Measurements from ENCODE around the gene FUOM. TPM values are rescaled to one million over a fixed set of nuclear protein-coding genes. Genes with fewer than 3 reads are reported as not detected.

Gene FUOM
- total and polyA plus RNA-seq, 3 donors from 2014 or later: 9.5 to 13.6 (median 12.8) TPM

DNA sequence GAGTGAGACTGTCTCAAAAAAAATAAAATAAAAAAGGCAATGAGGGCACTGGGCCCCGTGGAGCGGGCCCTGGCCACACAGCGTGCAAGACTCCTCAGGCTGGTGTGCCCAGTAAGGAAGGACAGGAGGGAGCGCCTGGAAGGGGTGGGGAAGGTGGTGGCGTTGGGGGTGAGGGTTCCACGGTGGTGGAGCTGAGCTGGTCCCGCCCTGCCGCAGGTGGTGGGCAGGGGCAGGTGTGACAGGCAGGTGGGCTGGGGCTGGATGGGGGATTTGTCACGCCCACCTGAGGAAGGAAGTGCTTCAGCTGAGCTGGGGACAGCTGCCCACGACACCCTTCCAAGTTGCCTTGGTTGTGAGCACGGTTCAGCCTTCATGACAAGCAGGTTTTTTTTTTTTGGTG, 11.4 kb downstream of the FUOM start:
- H3K27me3 ChIP-seq: no peaks in the 10 kb centered on the region
- no peaks in the 10 kb centered on the region for H3K36me3 ChIP-seq (ENCODE audit: low read depth, missing control alignments)
- H3K27ac ChIP-seq: no peak overlapping the region
- DNase-seq: no peak
- H3K4me1 ChIP-seq: no peaks in the 10 kb centered on the region
- intact Hi-C loops (cut with DNase I; ENCODE audit: low total_unique reads): no loop called here
- TF ChIP-seq POLR2A (IDR thresholded peaks at IDR 0.05): no peak
- TF ChIP-seq, protein P1, sequence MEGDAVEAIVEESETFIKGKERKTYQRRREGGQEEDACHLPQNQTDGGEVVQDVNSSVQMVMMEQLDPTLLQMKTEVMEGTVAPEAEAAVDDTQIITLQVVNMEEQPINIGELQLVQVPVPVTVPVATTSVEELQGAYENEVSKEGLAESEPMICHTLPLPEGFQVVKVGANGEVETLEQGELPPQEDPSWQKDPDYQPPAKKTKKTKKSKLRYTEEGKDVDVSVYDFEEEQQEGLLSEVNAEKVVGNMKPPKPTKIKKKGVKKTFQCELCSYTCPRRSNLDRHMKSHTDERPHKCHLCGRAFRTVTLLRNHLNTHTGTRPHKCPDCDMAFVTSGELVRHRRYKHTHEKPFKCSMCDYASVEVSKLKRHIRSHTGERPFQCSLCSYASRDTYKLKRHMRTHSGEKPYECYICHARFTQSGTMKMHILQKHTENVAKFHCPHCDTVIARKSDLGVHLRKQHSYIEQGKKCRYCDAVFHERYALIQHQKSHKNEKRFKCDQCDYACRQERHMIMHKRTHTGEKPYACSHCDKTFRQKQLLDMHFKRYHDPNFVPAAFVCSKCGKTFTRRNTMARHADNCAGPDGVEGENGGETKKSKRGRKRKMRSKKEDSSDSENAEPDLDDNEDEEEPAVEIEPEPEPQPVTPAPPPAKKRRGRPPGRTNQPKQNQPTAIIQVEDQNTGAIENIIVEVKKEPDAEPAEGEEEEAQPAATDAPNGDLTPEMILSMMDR (IDR thresholded peaks at IDR 0.05): no peak
- no peaks in the 10 kb centered on the region for H3K9me3 ChIP-seq
- H3K4me3 ChIP-seq: no peak overlapping the region
- 62 to 73% methylated on average over 11 of the region's 11 CpGs for WGBS, 2 donors

DNA sequence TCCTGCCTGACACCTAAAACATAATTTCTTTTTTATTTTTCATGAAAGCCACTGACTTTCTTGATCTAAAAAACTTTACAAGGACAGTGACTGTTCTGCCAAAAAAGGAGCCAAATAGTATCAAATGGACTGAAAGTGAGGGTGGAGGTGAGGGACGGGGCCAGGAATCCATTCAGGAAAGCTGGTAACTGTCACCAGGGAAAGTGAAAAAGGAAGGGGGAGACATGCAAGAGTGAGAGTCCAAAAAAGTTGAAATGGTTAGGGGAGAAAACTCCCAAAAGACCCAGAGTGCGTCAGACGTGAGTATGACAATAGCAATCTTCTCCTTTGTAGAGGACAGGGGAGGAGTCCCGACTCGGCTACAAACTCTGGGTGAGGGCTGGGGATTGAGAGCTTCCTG, 13.6 kb downstream of the FUOM start:
- Histone ChIP-seq H3K36me3 (ENCODE audit: low read depth, missing control alignments) (no peaks in the 10 kb centered on the region), H3K4me1 (no peaks in the 10 kb centered on the region), H3K27ac (no peak overlapping the region), H3K9me3 (no peaks in the 10 kb centered on the region), H3K27me3 (no peaks in the 10 kb centered on the region), H3K4me3 (no peak overlapping the region)
- 75 to 76% methylated on average over 5 of the region's 5 CpGs for WGBS, 2 donors
- no peak for DNase-seq
- intact Hi-C loops (cut with DNase I; ENCODE audit: low total_unique reads): no loop called here
- TF ChIP-seq, protein P1 (IDR thresholded peaks at IDR 0.05): no peak
- no peak for TF ChIP-seq POLR2A (IDR thresholded peaks at IDR 0.05)

DNA sequence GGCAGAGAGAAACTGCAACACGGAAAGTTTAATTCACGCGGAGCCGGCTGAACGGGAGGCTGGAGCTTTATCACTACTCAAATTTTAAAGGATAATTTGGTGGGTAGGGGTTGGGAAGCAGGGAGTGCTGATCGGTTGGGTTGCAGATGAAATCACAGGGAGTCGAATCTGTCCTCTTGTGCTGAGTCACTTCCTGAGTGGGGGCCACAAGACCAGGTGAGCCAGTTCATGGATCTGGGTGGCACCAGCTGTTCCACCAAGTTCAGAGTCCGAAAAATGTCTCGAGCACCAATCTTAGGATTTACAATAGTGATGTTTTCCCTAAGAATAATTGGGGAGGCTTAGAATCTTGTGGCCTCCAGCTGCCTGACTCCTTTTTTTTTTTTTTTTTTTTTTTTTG, 14.3 kb downstream of the FUOM start:
- intact Hi-C loops (cut with DNase I; ENCODE audit: low total_unique reads): no loop called here
- Histone ChIP-seq H3K27me3 (no peaks in the 10 kb centered on the region), H3K9me3 (no peaks in the 10 kb centered on the region), H3K4me1 (no peaks in the 10 kb centered on the region), H3K4me3 (no peak overlapping the region), H3K36me3 (ENCODE audit: low read depth, missing control alignments) (no peaks in the 10 kb centered on the region), H3K27ac (no peak overlapping the region)
- WGBS, 2 donors: 52 to 61% methylated on average over 9 of the region's 9 CpGs
- DNase-seq: no peak
- TF ChIP-seq POLR2A (IDR thresholded peaks at IDR 0.05): no peak
- TF ChIP-seq, protein P1 (IDR thresholded peaks at IDR 0.05): no peak

DNA sequence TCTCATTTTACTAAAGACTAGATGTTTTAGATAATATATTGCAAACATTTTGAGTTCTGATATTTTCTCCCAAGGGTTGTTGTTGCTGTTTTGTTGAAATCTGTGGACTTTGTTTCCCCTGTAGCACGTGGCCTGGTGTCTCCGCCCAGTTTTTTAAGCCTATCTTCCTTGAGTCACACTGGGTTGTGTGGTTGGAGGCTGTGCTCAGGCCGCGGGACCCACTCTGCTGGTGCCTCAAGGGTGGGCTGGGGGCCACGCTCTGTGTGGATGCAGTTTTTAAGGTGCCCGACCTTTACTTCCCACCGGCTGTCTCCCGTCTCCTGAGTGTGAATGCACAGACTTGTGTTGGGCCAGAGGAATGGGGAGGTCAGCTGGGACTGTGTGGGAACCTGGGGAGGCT, 14.9 kb downstream of the FUOM start:
- 80 to 90% methylated on average over 8 of the region's 8 CpGs for WGBS, 2 donors
- no peak overlapping the region for H3K27ac ChIP-seq
- no peaks in the 10 kb centered on the region for H3K27me3 ChIP-seq
- no peaks in the 10 kb centered on the region for H3K4me1 ChIP-seq
- intact Hi-C loops (cut with DNase I; ENCODE audit: low total_unique reads): no loop called here
- no peaks in the 10 kb centered on the region for H3K9me3 ChIP-seq
- no peak overlapping the region for H3K4me3 ChIP-seq
- TF ChIP-seq POLR2A (IDR thresholded peaks at IDR 0.05): no peak
- TF ChIP-seq, protein P1 (IDR thresholded peaks at IDR 0.05): no peak
- H3K36me3 ChIP-seq (ENCODE audit: low read depth, missing control alignments): no peaks in the 10 kb centered on the region
- DNase-seq: no peak

DNA sequence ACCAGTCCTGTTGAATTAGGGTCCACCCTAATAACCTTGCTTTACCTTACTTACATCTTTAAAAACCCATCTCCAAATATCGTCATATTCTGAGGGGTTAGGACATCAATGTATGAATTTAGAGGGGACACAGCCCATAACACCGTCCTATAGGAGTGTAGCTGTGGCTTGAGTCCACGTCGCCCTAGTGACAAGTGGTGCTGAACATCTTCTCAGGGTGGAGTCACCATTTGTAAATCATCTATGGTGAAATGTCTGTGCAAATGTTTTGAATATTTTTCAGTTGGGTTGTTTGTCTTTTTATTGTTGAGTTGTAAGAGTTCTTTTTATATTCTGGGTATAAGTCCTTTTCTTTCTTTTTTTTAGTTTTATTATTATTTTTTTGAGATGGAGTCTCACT, 15.8 kb downstream of the FUOM start:
- no peaks in the 10 kb centered on the region for H3K27me3 ChIP-seq
- TF ChIP-seq POLR2A (IDR thresholded peaks at IDR 0.05): no peak
- TF ChIP-seq, protein P1 (IDR thresholded peaks at IDR 0.05): no peak
- intact Hi-C loops (cut with DNase I; ENCODE audit: low total_unique reads): no loop called here

More for the DNA sequence above, 15.8 kb downstream of the FUOM start:
- DNase-seq: no peak
- no peak overlapping the region for H3K4me3 ChIP-seq
- no peaks in the 10 kb centered on the region for H3K36me3 ChIP-seq (ENCODE audit: low read depth, missing control alignments)
- no peak overlapping the region for H3K27ac ChIP-seq
- H3K4me1 ChIP-seq: no peaks in the 10 kb centered on the region
- WGBS, 2 donors: 90 to 94% methylated on average over 4 of the region's 4 CpGs
- H3K9me3 ChIP-seq: no peaks in the 10 kb centered on the region

Measured in testis (tissue), 3 donors.